ENCODE measurements around the gene GARIN5A.

GARIN5A gene

DNA sequence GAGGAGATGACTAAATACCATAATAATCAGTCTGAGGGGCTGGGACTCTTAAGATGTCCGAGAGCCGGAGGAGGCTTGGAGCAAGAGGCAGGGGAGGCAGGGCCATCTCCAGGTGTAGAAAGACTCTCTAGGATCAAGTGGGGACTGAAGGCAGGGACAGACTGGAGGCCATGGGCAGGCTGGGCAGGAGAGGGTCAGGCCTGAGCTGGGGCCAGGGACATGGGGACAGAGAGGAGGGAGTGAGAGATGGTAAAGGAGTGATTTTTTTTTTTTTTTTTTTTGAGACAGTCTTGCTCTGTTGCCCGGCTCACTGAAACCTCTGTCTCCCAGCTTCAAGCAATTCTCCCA, 32.2 kb upstream of the GARIN5A start:
- no peak for DNase-seq (ENCODE audit: low spot score)

DNA sequence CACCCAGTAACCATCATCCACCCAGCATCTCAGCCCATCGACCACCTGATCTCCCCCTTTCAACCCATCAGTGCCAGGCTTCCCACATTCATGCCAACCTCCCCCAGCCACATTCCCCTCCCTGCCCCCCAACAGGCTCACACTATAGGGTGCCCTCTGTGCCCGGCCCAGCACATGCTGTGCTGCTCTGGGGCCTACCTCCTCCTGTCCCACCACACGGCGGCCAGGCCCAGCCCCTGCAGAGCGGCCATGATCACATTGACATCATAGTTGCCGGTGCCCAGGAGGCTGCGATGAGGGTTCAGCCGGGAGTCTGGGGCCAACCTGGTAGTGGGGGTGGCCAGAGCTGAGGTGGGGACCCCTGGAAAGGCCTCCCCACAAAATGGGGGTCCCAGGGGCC, 30.7 kb upstream of the GARIN5A start:
- DNase-seq (ENCODE audit: low spot score) = no peak

- DNase-seq (ENCODE audit: low spot score) = no peak
Measured at GRCh38 chr19:50506700-50507099, 30.1 kb upstream of the GARIN5A start.

GRCh38 chr19:50505856-50506611, 29.4 kb upstream of the GARIN5A start:
- DNase-seq (ENCODE audit: low spot score) = no peak

GRCh38 chr19:50501568-50502475, 25.2 kb upstream of the GARIN5A start:
- DNase-seq (ENCODE audit: low spot score) = no peak

- DNase-seq (ENCODE audit: low spot score) = no peak
Measured at GRCh38 chr19:50501186-50501567, 24.5 kb upstream of the GARIN5A start.

DNA sequence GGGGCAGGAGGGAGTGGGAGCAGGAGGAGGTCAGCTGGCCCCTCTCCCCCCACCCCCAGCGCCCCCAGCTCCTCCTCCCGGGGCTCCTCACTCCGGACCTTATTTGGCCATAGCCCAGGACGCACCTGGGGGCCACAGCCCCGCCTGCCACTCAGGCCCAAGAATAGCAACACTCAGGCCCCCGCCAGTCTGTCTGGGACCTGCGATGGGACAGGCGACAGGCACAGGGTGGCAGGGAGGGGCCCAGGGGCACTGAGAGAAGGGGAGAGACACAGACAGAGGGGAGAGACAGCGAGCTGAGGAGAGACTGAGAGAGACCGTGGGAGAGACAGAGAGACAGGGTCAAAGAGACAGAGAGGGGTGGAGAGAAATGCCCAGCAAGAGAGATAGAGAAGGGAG, 24.1 kb upstream of the GARIN5A start:
- DNase-seq (ENCODE audit: low spot score) = no peak

DNA sequence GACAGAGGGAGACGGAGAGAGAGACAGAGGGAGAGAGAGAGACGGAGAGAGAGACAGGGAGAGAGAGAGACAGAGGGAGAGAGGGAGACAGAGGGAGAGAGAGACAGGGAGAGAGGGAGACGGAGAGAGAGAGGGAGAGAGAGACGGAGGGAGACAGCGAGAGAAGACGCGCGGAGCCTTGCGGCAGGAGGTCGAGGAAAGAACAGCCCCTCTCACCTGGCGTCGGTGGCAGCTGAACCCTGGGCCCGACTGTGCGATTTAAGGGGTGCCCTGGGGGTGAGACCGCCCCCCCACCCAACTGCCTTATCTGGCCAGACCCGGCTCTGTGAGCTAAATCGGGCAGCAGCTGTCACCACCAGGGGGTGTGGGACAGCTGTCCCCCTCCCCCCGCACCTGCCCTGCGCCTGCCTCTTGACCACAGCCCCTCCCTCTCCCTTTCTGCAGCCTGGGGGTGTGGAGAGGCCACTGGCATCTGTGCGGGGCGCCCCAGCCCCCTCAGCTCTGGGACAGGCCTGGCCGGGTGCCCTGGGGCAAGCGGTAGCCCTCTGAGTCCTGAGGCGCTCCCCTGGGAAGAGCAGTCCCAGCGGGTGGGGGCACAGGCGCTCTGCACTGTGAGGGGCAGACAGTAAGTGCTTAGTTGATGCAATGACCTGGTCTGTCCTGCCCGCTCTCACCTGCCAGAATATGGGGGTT, 23.6 kb upstream of the GARIN5A start:
- no peak for DNase-seq (ENCODE audit: low spot score)

DNA sequence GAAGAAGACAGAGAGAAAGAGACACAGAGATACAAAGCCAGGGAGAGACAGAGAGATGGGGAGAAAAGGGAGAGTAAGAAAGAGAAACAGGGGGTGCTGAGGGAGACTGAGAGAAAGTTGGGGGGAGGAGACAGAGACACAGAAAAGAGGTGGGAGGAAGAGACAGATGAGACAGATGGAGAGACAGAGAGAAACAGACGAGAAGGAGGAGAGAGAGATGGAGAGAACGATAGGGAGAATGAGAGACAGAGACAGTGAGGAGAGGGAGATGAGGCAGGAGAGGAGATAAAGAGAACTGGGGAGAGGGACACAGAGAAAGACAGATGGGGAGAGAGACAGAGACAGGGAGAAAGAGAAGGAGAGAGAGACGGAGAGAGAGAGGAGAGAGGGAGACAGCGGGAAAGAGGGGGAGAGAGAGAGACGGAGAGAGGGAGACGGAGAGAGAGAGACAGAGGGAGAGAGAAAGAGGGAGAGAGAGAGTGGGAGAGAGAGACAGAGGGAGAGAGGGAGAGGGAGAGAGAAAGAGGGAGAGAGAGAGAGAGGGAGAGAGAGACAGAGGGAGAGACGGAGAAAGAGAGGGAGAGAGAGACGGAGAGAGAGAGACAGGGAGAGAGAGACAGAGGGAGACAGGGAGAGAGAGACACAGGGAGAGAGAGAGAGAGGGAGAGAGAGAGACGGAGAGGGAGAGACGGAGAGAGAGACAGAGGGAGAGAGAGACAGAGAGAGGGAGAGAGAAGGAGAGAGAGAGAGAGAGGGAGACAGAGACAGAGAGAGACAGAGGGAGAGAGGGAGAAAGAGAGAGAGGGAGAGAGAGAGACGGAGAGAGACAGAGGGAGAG, 21.8 kb upstream of the GARIN5A start:
- DNase-seq (ENCODE audit: low spot score) = no peak

DNA sequence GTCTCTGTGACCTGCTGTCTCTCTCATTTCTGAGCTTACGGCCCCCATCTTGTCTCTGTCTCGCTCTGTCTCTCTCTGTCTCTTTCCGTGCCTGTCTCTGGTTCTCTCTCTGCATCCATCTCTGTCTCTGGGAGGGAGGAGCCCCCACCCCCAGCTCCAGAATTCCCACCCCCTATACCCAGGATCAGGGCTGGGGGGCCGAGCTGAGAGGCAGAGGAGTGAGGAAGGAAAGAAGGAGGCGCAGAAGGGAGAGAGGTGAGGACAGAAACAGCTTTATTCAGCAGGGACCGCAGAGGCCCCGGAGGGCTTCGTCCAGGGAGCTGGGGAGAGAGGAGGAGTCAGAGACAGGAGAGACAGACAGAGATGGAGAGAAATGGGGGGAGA, 20.4 kb upstream of the GARIN5A start:
- DNase-seq (ENCODE audit: low spot score) = no peak

GRCh38 chr19:50496189-50497021, 19.8 kb upstream of the GARIN5A start:
- peak; percentile 98 for DNase-seq (ENCODE audit: low spot score)

DNA sequence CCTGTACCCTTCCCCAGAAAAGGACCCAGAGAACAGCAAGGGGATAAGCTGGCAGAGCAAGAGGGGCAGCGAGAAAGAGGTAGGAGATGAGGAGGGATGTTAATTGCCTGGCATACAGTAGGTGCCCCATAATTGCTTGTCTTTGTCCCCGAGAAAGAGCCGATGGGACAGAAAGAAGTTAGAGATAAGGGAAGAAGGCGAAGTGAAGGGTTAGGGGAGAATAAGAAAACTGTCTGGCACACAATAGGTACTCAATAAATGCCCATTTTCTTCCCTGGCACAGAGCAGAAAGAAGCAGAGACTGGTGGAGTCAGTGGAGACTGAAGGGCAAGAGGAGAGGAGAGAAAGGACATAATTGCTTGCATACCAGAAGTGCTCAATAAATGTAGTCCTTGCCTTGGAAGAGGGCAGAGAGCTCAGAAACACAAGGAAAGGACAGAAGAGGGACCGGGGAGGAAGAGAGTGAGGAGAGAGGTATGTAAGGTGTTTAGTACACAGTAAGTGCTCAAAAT, 18.4 kb upstream of the GARIN5A start:
- DNase-seq (ENCODE audit: low spot score) = no peak

DNA sequence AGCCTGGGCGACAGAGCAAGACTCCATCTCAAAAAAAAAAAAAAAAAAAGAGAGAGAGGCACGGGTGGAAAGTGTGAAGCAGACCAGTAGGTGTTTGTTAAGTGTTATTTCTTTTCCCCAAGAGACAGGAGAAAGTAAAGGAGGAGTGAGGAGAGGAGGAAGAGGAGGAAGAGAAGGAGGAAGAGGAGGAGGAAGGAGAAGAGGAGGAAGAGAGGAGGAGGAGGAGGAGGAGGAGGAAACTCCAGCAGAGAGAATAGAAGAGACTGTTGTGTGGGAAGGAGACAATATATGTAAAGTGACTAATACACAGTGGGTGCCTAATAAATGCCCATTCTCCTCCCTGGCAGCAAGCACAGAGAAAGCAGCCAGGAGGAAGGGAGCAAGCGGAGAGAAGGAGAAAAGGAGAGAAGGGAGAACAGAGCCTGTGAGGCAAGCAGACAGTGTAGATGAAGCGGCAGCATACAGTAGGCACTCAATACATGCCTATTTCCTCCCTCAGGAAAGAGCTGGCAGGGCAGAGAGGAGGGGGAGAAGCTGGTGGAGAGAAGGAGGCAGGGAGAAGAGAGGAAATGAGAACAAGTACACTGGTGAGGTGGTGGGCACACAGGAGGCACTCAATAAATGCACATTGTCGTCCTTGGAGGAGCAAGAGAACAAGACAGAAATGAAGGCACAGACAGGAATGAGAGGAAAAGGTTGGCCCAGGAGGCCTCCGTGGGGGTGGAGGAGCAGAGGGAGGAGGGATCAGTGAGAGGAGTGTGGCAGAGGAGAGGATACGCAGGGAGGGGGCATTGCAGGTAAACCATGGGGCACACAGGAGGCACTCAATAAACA, 17.8 kb upstream of the GARIN5A start:
- no peak for DNase-seq (ENCODE audit: low spot score)

DNA sequence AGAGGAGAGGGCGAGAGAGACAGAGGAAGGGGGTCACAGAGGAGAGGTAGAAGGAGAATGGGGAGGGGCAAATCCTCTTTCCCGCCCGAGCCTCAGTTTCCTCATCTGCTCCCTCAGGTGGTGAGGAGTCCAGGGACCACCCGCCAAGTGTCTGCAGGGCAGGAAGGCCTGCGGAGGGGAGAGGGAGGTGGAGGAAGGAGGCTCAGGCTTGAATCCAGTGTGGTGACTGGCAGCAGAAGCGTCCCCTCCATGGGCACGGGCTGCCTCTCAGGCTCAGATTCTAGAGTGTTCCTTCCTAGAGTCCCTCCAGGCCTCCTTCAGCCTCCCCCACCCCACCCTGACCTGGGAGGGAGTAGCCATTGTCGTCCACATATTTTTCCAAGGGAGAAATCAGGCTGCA, 16.5 kb upstream of the GARIN5A start:
- no peak for DNase-seq (ENCODE audit: low spot score)

DNA sequence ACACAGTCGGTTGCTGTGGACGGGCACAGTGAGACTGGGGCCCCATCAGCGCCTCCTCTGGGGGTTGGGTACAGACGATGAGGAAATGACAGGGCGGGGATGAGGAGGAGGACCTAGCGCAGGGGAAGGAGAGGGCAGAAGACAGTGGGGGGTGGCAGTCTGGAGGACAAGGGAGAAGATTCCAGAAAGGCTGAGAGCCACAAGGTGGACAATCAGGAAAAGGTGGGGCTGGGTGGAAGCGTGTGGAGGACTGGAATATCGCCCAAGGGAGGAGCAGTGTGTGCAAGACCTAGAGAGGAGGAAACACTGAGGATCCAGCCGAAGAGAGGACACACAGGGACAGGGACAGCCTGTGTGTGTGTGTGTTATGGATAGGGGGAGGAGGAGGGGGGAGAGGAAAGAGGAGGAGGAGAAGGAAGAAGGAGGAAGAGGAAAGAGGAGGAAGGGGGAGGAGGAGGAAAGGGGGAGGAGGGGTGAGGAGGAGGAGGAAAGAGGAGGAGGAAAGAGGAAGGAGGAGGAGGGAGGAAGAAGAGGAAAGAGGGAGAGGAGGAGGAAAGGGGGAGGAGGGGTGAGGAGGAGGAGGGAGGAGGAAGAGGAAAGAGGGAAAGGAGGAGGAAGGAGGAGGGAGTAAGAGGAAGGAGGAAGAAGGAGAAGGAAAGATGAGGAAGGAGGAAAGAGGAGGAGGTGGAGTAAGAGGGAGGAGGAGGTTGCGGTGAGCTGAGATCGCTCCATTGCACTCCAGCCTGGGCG, 15.8 kb upstream of the GARIN5A start:
- DNase-seq (ENCODE audit: low spot score) = no peak

- DNase-seq (ENCODE audit: low spot score) = no peak
Measured at GRCh38 chr19:50490991-50491472, 14.4 kb upstream of the GARIN5A start.

GRCh38 chr19:50490411-50490811, 13.8 kb upstream of the GARIN5A start:
- DNase-seq (ENCODE audit: low spot score) = no peak

DNA sequence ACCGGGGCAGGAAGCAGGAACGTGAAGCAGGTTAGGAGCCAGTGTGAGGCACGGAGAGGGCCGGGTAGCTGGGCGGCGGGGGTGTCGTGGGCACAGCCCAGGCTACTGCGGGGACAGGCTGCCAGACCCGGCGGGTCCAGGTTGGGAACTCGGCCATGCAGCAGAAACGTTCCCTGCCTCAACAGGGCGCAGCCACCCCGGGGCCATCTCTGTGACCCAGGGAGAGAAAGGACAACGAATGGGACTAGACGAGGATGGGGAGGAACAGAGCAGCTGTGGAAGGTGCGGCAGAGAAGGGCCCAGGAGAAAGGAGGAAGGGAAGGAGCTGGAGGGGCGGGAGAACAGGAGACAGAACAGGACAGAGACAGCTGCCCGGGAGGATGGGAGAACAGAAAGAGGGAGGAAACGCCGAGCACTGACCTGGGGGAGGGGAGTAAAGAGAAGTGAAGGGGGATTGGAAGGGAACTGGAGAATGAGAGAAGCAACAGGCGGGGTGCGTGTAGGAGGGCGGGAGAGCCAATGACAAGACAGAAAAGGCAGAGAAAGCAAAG, 12.9 kb upstream of the GARIN5A start:
- no peak for DNase-seq (ENCODE audit: low spot score)

All from pons (tissue), 1 donor.